GM21526 (cell line): ENCODE results near the gene PSAPL1.

Experiments used
- ATAC-seq: cut with Tn5 transposase; IDR thresholded peaks from one replicate; pipeline ENCODE4 v1.9.1; 2021; ENCODE audit warnings: moderate library complexity; ENCODE audit not compliant: unreplicated experiment, low FRiP score

PSAPL1 gene

DNA sequence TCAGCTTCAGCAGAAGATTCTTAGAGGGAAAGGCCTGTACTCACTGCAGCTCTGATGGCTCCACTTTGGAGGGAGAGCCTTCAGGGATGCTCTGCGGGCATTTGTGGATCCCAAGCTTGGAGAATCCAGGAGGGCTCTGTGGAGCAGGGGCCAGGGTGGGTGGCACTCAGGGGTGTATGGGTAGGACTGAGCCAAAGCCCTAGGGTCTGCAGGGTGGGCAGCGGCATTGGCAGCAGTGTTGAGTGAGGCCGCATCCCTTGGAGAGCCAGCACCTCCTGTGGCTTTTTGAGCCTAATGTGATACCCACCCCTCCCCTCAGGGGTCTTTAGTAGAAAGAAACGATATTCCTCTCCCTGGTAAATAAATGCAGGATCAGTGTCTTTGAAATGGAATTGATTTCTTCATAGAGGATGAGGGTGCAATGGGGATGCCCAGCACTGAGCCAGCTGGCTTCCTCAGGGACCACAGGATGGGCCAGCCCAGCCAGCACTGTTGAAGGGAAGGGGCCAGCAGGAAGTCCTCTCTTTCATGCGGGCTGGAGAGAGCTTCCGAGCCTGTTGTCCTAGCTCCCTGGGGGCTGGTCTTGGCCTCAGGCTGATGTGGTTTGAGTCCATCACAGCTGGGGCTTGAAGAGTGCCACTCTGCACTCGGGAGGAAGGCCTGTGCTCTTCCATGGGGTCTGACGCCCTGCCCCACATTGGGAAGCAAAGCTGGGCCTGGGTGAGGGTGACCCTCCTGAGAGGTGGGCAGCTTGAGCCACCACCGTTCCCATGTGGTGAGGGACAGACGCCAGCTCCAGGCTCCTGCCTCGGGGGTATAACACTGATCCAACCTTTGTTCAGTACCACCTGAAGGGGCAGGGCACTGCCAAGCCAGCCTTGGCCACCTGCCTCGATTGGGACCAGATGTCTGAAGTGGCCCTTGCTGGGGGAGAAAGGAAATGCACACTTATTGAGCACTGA is 49.5 kb downstream of the PSAPL1 start:
- no peak for ATAC-seq

DNA sequence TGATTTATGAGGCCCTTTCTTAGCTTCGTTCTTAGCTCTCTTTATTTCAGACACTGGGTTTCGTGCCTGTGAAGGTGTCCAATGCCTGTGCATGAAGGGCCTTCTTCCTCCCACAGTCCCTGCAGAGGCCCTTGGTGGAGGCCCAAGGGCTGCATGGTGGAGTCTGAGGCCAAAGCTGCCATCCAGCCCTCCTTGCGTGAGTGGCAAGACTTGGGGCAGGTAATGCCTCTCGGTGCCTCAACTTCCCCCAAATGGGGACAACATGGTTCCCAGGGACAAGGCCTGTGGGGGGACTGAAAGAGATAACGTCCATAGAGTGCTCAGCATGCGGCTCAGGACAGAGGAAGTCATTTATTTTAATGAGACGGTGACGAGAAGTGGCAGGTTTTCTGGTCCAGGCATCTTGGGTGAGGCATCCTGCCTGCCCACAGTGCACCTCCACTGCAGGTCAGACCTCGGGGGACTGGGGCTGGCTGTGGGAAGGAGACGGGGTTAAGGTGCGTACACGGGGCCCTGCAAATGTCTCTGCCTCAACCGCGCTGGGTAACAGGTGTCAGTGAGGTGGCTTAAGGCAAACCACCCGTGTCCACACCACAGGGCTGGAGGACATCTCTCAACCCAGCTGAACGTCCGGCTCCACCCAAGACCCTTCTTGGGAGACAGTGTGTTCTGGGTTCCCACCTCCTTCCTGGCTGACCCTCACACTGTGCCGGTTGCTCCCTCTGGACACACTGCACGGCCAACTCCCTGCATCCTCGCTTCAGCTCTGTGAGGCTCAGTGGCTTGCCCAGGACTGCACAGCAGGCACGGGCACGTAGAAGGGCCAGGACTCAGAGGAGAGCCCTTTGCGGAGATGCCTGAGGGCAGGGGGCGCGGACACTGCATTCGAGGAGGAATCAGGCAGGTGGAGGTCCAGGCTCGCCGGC is 50.5 kb downstream of the PSAPL1 start:
- no peak for ATAC-seq

DNA sequence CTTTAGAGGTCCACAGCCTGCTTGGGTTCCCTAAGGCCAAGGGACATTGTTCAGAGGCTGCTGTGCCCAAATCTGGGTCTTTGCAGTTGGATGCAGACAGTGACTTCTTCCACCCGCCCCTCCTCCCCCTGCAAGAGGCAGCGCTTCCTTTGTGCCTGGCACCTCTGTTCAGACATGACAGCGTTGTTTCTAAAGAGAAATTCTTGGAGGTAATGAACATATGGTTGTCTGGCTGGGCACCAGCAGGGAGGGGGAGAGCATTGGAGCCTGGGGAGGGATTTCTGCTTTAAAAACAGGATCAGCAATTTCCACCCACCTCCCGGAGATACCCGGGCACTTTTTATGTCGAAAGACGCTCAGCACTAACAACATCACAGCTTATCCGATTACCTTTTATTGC is 51.5 kb downstream of the PSAPL1 start:
- ATAC-seq, result no peak

DNA sequence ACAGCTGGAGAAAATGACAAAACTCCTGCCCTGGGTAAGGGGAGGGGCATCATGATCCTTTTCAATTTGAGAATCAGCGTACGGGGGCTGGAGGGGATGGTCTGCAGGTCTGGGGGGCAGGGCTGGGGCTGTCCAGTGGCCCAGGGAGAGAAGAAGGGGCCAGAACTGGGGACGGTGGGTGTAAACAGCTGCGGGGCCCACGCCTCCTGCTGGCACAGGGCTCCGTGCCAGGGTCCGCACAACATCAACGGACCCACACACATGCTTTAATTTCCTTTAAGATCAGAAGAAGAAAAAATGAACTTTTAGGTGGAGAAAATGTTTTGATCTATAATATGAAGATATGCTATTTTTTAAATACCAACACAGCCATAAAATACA is 52.1 kb downstream of the PSAPL1 start:
- ATAC-seq, result no peak

DNA sequence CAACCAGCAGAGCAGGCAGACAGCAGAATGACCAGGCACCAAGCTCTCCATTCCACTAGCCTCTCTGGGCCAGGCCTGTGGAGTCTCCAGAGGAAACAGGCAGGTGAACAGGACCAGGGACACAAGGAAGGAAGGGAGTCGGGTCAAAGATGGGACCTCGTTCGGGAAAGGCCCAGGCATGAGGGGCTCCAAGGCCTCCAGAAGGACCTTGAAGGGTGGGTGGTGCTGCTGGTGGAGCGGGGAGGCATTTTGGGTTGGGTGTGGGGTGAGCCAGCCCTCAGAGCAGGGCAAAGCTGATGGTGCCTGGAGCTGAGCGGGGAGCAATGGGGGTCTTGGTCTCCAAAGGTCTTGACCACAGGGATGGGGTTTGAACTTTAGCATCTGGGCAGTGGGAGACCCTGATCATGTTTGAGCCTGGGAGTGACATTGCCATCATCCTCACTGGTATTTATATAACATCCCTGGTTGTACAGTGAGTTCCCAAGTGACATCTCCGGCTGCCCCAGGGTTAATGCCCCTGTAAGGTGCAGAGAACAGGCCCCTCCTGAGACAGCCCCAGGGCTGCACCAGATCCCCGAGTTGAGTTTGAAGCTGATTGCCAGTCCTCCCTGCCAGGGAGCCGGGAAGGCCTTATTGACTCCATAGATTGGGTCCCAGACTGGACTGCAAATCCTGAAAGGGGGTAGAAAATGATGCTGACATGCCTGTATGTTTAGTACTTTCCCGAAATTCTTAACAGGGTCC is 52.7 kb downstream of the PSAPL1 start:
- no peak for ATAC-seq

DNA sequence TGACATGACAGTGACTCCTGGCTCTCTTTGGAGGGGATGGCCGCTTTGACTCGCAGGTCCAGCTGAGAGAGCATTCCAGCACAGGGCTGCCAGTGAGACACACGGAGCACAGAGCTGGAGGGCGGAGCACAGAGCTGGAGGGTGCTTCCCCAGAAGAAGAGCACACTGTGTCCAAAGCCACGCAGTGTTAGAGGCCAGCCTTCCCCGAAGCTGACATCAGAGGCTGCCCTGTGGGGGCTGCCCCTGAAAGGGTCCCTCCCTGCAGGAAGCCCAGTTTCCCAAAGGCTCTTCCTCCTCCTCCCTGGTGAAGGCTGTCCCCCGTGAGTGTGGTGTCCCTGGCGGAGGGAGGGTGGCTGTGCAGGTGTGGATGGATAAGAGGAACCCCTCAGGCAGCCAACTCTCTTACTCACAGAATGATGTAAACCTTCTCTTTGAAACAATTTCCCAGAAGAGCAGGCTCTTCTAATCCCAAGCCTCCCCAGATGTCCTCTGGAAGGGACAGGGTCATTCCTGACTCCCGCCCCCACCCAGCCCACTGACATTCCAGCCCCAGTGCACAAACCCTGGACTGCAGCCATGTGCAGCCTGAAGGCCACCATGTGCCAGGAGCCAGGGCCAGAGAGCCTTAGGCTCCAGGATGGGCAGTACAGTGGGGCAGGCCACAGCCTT is 53.4 kb downstream of the PSAPL1 start:
- no peak for ATAC-seq
